OCI-LY1 (cell line): ENCODE results near the gene RDH13.

Experiments
- CTCF ChIP-seq: fragments of 200-600 bp; sonication (generic), shearing (Covaris generic); IDR thresholded peaks from 2 replicates; pipeline ENCODE4 v1.5.1; 2017; ENCODE audit warnings: mild to moderate bottlenecking, antibody characterized with exemption, low read length, moderate library complexity, mixed read lengths
- EZH2 ChIP-seq: fragments of 200-600 bp; sonication (generic), shearing (Covaris generic); IDR thresholded peaks from 2 replicates; pipeline ENCODE4 v1.8.0; 2017; ENCODE audit warnings: borderline replicate concordance, mixed run types, mild to moderate bottlenecking, antibody characterized with exemption, low read length, moderate library complexity, mixed read lengths

DNA sequence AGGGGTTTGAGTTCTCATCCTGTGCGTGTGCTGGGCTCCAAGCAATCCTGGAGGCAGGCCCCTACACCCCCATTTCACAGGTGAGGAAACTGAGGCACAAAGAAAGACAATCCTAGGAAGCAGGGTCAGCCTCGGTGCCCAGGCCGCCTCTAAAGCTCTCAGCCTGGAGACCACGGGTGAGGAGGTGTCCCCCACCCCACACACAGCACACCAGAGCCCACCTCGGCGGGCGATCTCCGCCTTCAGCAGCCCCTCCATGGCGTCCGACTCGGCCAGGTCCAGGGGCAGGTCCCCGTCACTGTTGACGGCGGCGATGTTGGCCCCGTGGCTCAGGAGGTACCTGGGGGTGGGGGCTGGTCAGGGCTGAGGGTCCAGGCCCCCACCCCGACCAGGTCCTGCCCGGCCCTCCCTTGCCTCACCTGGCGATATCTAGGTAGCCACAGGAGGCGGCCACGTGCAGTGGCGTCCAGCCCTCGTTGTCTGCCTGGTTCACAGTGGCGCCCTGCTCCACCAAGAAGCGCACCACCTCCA, 49.4 kb upstream of the RDH13 start:
- TF ChIP-seq CTCF (no peak), EZH2 (no peak)
